B cell (primary cell): ENCODE measurements around the gene KIF18A. TPM values are rescaled to one million over a fixed set of nuclear protein-coding genes. Genes with fewer than 3 reads are reported as not detected.

ENCODE experiments used
- ATAC-seq: fragments of 200-7000 bp; cut with Tn5 transposase; one replicate; pipeline ENCODE4 v1.10.0; 2021; ENCODE audit warnings: low read depth, mild to moderate bottlenecking, moderate number of reproducible peaks, moderate library complexity
- CTCF ChIA-PET: fragments of 350-600 bp; sonication (Branson Sonifier 250); formaldehyde crosslinking; loops from one replicate; lab custom pipeline; 2021; ENCODE audit warnings: antibody characterized with exemption, inconsistent platforms; lab: Charles Lee
- POLR2A ChIA-PET: fragments of 350-600 bp; sonication (Branson Sonifier 250); formaldehyde crosslinking; loops from one replicate; lab custom pipeline; 2021; ENCODE audit warnings: antibody characterized with exemption; lab: Charles Lee
- DNase-seq: peaks from one replicate; pipeline ENCODE4 v3.0.0; 2013
- H2AFZ ChIP-seq: 2 replicates; pipeline ENCODE4 v1.6.1; 2012; ENCODE audit warnings: mild to moderate bottlenecking, low read depth, low read length; ENCODE audit not compliant: insufficient read depth, poor library complexity, severe bottlenecking
- H3K27ac ChIP-seq, 2 donors: 1 replicate in 1 of 2; 2 replicates in 1 of 2; pipeline ENCODE4 v1.5.1; 2012 to 2013; ENCODE audit warnings: low read length in 2 of 2, mild to moderate bottlenecking in 2 of 2, moderate library complexity in 1 of 2
- H3K27me3 ChIP-seq, 4 experiments: fragments of 200-600 bp in 1 of 4; sonication (generic) in 1 of 4; replicated peaks in 1 of 4; 1 replicate in 2 of 4; 2 replicates in 2 of 4; pipeline versions ENCODE4 v1.6.1 to v1.7.0; 2013 to 2016; ENCODE audit warnings: low read length in 3 of 4, mild to moderate bottlenecking in 2 of 4, mixed read lengths in 1 of 4, moderate library complexity in 1 of 4; ENCODE audit not compliant: insufficient read depth in 4 of 4, control insufficient read depth in 3 of 4; ENCODE audit errors: control extremely low read depth in 1 of 4
- H3K36me3 ChIP-seq, 2 experiments: replicated peaks in 1 of 2; 1 replicate in 1 of 2; 2 replicates in 1 of 2; pipeline versions ENCODE4 v1.6.1 to v1.7.1; 2013; ENCODE audit warnings: low read length in 1 of 2; ENCODE audit not compliant: insufficient read depth in 2 of 2, control insufficient read depth in 1 of 2; ENCODE audit errors: control extremely low read depth in 1 of 2, extremely low read depth in 1 of 2
- H3K4me1 ChIP-seq, 2 donors: fragments of 200-600 bp in 1 of 2; sonication (generic) in 1 of 2; 1 replicate in 1 of 2; 2 replicates in 1 of 2; pipeline versions ENCODE4 v1.5.1 to v1.6.1; 2013 to 2017; ENCODE audit warnings: low read length in 2 of 2; ENCODE audit not compliant: control insufficient read depth in 2 of 2, insufficient read depth in 2 of 2
- H3K4me2 ChIP-seq: replicated peaks from 2 replicates; pipeline ENCODE3; 2012; ENCODE audit warnings: mild to moderate bottlenecking, low read depth, low read length; ENCODE audit not compliant: poor library complexity, severe bottlenecking
- H3K4me3 ChIP-seq, 5 experiments: fragments of 200-600 bp in 1 of 5; sonication (generic) in 1 of 5; 1 replicate in 3 of 5; 2 replicates in 2 of 5; pipeline versions ENCODE4 v1.5.1 to v1.7.0; 2011 to 2016; ENCODE audit warnings: low read length in 4 of 5, mild to moderate bottlenecking in 4 of 5, low read depth in 2 of 5, control low read depth in 1 of 5, moderate library complexity in 1 of 5; ENCODE audit not compliant: insufficient read depth in 1 of 5; ENCODE audit errors: control extremely low read depth in 1 of 5, extremely low read depth in 1 of 5
- H3K79me2 ChIP-seq: fragments of 200-600 bp; sonication (generic); one replicate; pipeline ENCODE4 v1.6.0; 2016; ENCODE audit warnings: low read length; ENCODE audit not compliant: control insufficient read depth, insufficient read depth
- H3K9ac ChIP-seq: fragments of 200-600 bp; sonication (generic); 2 replicates; pipeline ENCODE4 v1.6.1; 2017; ENCODE audit warnings: mild to moderate bottlenecking, low read length, moderate library complexity
- H3K9me3 ChIP-seq, 3 donors: one replicate each; pipeline versions ENCODE4 v1.6.1 to v1.7.1; 2013; ENCODE audit warnings: low read length in 2 of 3; ENCODE audit not compliant: control insufficient read depth in 2 of 3, insufficient read depth in 1 of 3; ENCODE audit errors: control extremely low read depth in 1 of 3
- H4K20me1 ChIP-seq: 2 replicates; pipeline ENCODE4 v1.6.0; 2012; ENCODE audit warnings: mild to moderate bottlenecking, low read length; ENCODE audit not compliant: insufficient read depth, control insufficient read depth, poor library complexity, severe bottlenecking
- H3K27ac Mint-ChIP-seq: one replicate; pipeline ENCODE4 v1.8.0; 2021; ENCODE audit warnings: mixed read lengths
- H3K27me3 Mint-ChIP-seq: one replicate; pipeline ENCODE4 v1.8.0; 2021; ENCODE audit warnings: mixed read lengths
- H3K4me1 Mint-ChIP-seq: one replicate; pipeline ENCODE4 v1.8.0; 2021; ENCODE audit warnings: mixed read lengths
- H3K4me3 Mint-ChIP-seq: one replicate; pipeline ENCODE4 v1.8.0; 2021; ENCODE audit warnings: mixed read lengths
- H3K9me3 Mint-ChIP-seq: one replicate; pipeline ENCODE4 v1.8.0; 2022; ENCODE audit warnings: mixed read lengths; ENCODE audit not compliant: insufficient read depth
- EZH2 ChIP-seq: IDR thresholded peaks from 2 replicates; pipeline ENCODE4 v1.6.1; 2012; ENCODE audit warnings: borderline replicate concordance, low read depth, mild to moderate bottlenecking, moderate library complexity, low read length; ENCODE audit not compliant: insufficient read depth, poor library complexity, severe bottlenecking
- WGBS: methylation state at CpG from one replicate; pipeline ENCODE4 v1.1.5; 2013; ENCODE audit warnings: missing lambda C conversion rate; ENCODE audit not compliant: insufficient coverage; 5-methylcytosine and 5-hydroxymethylcytosine counted together
- intact Hi-C: fragments of 100-400 bp; cut with micrococcal nuclease; formaldehyde crosslinking; loops from one replicate; pipeline ENCODE4 v1.10.0; 2022
- polyA plus RNA-seq: library from polyadenylated mRNA; depleted of rRNA; stranded (reverse); fragments of >200 nt; gene quantifications from 2 replicates; pipeline ENCODE4 v1.2.3, GENCODE V29; 2012
- total RNA-seq, 2 donors: library from RNA; stranded (reverse); fragments of 120-200 nt in 1 of 2; gene quantifications; 1 replicate in 1 of 2; 2 replicates in 1 of 2; pipeline versions ENCODE4 v1.2.3 to v1.2.4, GENCODE V29; 2013 to 2022
- TF ChIP-seq, protein P1 (sequence below): fragments of 200-600 bp; IDR thresholded peaks from one replicate; pipeline ENCODE4 v1.8.0; 2022; ENCODE audit warnings: antibody characterized with exemption, mild to moderate bottlenecking

The KIF18A gene
- total and polyA plus RNA-seq, 2 donors (not counting 1 experiment from before 2014, with no cell fraction given): 0.84 to 4.1 TPM

DNA sequence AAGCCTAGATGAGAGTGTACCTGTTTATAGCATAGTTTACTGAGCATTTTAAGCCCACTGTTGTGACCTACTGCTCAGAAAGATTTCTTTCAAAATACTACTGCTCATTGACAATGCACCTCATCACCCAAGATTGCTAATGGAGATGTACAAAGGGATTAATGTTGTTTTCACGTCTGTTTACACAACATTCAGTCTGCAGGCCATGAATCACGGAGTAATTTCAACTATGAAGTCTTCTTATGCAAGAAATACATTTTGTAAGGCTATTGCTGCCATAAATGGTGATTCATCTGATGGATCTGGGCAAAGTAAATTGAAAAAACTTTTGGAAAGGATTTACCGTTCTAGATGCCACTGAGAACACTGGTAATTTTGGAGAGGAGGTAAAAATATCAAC lies 112.9 kb downstream of the KIF18A start:
- POLR2A ChIA-PET: no interaction called here
- 100% methylated on average over 1 of the region's 3 CpGs for WGBS
- ATAC-seq: no peak

DNA sequence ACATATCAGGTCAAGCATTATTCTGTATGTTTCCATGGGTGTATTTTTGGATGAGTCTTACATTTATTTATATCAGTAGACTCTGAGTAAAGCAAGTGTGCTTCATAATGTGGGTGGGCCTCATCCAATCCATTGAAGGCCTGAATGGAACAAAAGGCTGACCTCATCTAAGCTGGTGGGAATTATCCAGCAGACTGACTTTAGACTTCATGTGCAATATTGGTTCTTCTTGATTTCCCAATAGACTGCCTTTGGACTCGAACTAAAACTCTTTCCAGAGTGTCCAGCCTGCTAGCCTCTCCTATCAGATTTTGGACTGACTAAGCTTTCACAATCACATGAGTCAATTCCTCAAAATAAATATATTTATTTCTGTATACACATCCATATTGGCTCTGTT lies 116.2 kb downstream of the KIF18A start:
- Mint-ChIP-seq H3K27ac (no peak overlapping the region), H3K27me3 (no peaks in the 10 kb centered on the region), H3K4me3 (no peak overlapping the region), H3K4me1 (no peaks in the 10 kb centered on the region), H3K9me3 (no peaks in the 10 kb centered on the region)
- intact Hi-C loops: no loop called here
- no peaks in the 10 kb centered on the region for H3K4me1 ChIP-seq
- WGBS: 80% methylated on average over 1 of the region's 1 CpG
- CTCF ChIA-PET: no interaction called here
- no peaks in the 10 kb centered on the region for H3K36me3 ChIP-seq
- no peak overlapping the region for H2AFZ ChIP-seq
- no peaks in the 10 kb centered on the region for H3K27me3 ChIP-seq
- no peak for TF ChIP-seq EZH2
- TF ChIP-seq, protein P1, sequence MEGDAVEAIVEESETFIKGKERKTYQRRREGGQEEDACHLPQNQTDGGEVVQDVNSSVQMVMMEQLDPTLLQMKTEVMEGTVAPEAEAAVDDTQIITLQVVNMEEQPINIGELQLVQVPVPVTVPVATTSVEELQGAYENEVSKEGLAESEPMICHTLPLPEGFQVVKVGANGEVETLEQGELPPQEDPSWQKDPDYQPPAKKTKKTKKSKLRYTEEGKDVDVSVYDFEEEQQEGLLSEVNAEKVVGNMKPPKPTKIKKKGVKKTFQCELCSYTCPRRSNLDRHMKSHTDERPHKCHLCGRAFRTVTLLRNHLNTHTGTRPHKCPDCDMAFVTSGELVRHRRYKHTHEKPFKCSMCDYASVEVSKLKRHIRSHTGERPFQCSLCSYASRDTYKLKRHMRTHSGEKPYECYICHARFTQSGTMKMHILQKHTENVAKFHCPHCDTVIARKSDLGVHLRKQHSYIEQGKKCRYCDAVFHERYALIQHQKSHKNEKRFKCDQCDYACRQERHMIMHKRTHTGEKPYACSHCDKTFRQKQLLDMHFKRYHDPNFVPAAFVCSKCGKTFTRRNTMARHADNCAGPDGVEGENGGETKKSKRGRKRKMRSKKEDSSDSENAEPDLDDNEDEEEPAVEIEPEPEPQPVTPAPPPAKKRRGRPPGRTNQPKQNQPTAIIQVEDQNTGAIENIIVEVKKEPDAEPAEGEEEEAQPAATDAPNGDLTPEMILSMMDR: no peak
- H4K20me1 ChIP-seq: no peaks in the 10 kb centered on the region
- no peaks in the 10 kb centered on the region for H3K9me3 ChIP-seq
- H3K27ac ChIP-seq: no peak overlapping the region
- DNase-seq (no peak), ATAC-seq (no peak)
- H3K79me2 ChIP-seq: no peaks in the 10 kb centered on the region
- no peak overlapping the region for H3K9ac ChIP-seq
- no peak overlapping the region for H3K4me2 ChIP-seq
- POLR2A ChIA-PET: no interaction called here
- H3K4me3 ChIP-seq: no peak overlapping the region

More for the DNA sequence above, 112.9 kb downstream of the KIF18A start:
- H3K9ac ChIP-seq: no peak overlapping the region
- H3K36me3 ChIP-seq: no peaks in the 10 kb centered on the region
- H2AFZ ChIP-seq: no peak overlapping the region
- Mint-ChIP-seq H3K9me3 (peaks cover 4% of the 10 kb centered on the region), H3K4me1 (no peaks in the 10 kb centered on the region), H3K4me3 (no peak overlapping the region), H3K27ac (no peak overlapping the region), H3K27me3 (no peaks in the 10 kb centered on the region)
- H3K4me1 ChIP-seq: no peaks in the 10 kb centered on the region
- intact Hi-C loops: no loop called here
- CTCF ChIA-PET: no interaction called here
- H3K9me3 ChIP-seq: peaks cover 0 to 8% (median 2%) of the 10 kb centered on the region in 3 donors
- no peak overlapping the region for H3K27ac ChIP-seq
- H3K4me3 ChIP-seq: no peak overlapping the region
- H3K4me2 ChIP-seq: no peak overlapping the region
- no peaks in the 10 kb centered on the region for H3K79me2 ChIP-seq
- H4K20me1 ChIP-seq: no peaks in the 10 kb centered on the region
- H3K27me3 ChIP-seq: no peaks in the 10 kb centered on the region
- no peak for TF ChIP-seq EZH2
- TF ChIP-seq, protein P1: no peak
- no peak for DNase-seq
